HCT116 (cell line): ENCODE results near the gene ZCCHC2. TPM values are rescaled to one million over a fixed set of nuclear protein-coding genes. Genes with fewer than 3 reads are reported as not detected.

ENCODE experiments used
- ATAC-seq: fragments of 200-7000 bp; cut with Tn5 transposase; 2 replicates; pipeline ENCODE4 v1.9.1; 2020; ENCODE audit warnings: mild to moderate bottlenecking, moderate library complexity
- BruUV-seq: library from RNA; stranded (reverse); fragments of 400-500 nt; replicated peaks from 2 replicates; lab custom pipeline; 2021; lab: Mats Ljungman, UMichigan
- CTCF ChIA-PET: fragments of 300-600 bp; sonication (Branson Sonifier 250); formaldehyde crosslinking; loops from one replicate; lab custom pipeline; 2021; ENCODE audit warnings: antibody characterized with exemption; lab: Charles Lee
- POLR2A ChIA-PET: fragments of 300-600, 350-600 bp; sonication (Branson Sonifier 250); formaldehyde crosslinking; loops from one replicate; lab custom pipeline; 2021; ENCODE audit warnings: antibody characterized with exemption; lab: Charles Lee
- RAD21 ChIA-PET, 2 experiments: fragments of 300-600 bp; sonication (Branson Sonifier 250); formaldehyde crosslinking; loops; one replicate each; lab custom pipeline; 2023; ENCODE audit warnings: low total read pairs in 2 of 2; ENCODE audit not compliant: uncharacterized antibody in 2 of 2, unreplicated experiment in 2 of 2, low non-redundant PET in 1 of 2; lab: Charles Lee
- DNase-seq: peaks from one replicate; pipeline ENCODE4 v3.0.0-alpha.2; 2010; ENCODE audit warnings: low read depth, low spot score
- H2AFZ ChIP-seq: fragments of 200-600 bp; shearing (Covaris generic), sonication (generic); 2 replicates; pipeline ENCODE4 v1.6.1; 2017; ENCODE audit warnings: low read depth, mixed run types, mixed read lengths, antibody characterized with exemption, low read length; ENCODE audit not compliant: poor library complexity, severe bottlenecking
- H3K27ac ChIP-seq: 2 replicates; pipeline ENCODE4 v1.5.1; 2012; ENCODE audit warnings: low read depth, low read length
- H3K27me3 ChIP-seq: fragments of 200-600 bp; sonication (generic); 2 replicates; pipeline ENCODE4 v1.6.1; 2016; ENCODE audit warnings: mixed run types, low read length, mixed read lengths; ENCODE audit not compliant: insufficient read depth
- H3K36me3 ChIP-seq, 2 experiments: fragments of 200-500 bp in 1 of 2; fragments of 200-600 bp in 1 of 2; sonication (Bioruptor generic) in 1 of 2; sonication (generic) in 1 of 2; 2 replicates each; pipeline versions ENCODE4 v1.5.1 to v1.6.1; 2014 to 2016; ENCODE audit warnings: low read length in 2 of 2, inconsistent platforms in 1 of 2, mixed read lengths in 1 of 2, mixed run types in 1 of 2; ENCODE audit not compliant: insufficient read depth in 2 of 2, control insufficient read depth in 1 of 2
- H3K4me1 ChIP-seq, 2 experiments: fragments of 200-600 bp in 1 of 2; sonication (generic) in 1 of 2; 2 replicates each; pipeline versions ENCODE4 v1.5.1 to v1.6.1; 2012 to 2017; ENCODE audit warnings: low read length in 2 of 2, inconsistent platforms in 1 of 2, mild to moderate bottlenecking in 1 of 2, mixed read lengths in 1 of 2, mixed run types in 1 of 2, moderate library complexity in 1 of 2; ENCODE audit not compliant: insufficient read depth in 2 of 2, control insufficient read depth in 1 of 2
- H3K4me2 ChIP-seq: fragments of 200-600 bp; sonication (generic); 2 replicates; pipeline ENCODE4 v1.6.1; 2017; ENCODE audit warnings: mixed run types, low read length, mixed read lengths
- H3K4me3 ChIP-seq, 2 experiments: fragments of 200-600 bp in 1 of 2; sonication (generic) in 1 of 2; replicated peaks in 1 of 2; 2 replicates each; pipeline ENCODE4 v1.5.1; 2011 to 2016; ENCODE audit warnings: low read length in 2 of 2, control low read depth in 1 of 2, low read depth in 1 of 2, mild to moderate bottlenecking in 1 of 2, mixed read lengths in 1 of 2, mixed run types in 1 of 2
- H3K79me2 ChIP-seq: fragments of 200-600 bp; sonication (generic); 2 replicates; pipeline ENCODE4 v1.6.1; 2017; ENCODE audit warnings: mild to moderate bottlenecking, mixed run types, low read length, moderate library complexity, mixed read lengths; ENCODE audit not compliant: insufficient read depth
- H3K9ac ChIP-seq: fragments of 200-600 bp; sonication (generic); 2 replicates; pipeline ENCODE4 v1.6.1; 2016; ENCODE audit warnings: low read length, mixed read lengths
- H3K9me2 ChIP-seq: fragments of 200-600 bp; sonication (generic), shearing (Covaris generic); 2 replicates; pipeline ENCODE4 v1.6.1; 2017; ENCODE audit warnings: mixed run types, mild to moderate bottlenecking, moderate library complexity; ENCODE audit not compliant: insufficient read depth
- H3K9me3 ChIP-seq, 2 experiments: fragments of 200-500 bp in 1 of 2; fragments of 200-600 bp in 1 of 2; sonication (Bioruptor generic) in 1 of 2; sonication (generic) in 1 of 2; 2 replicates each; pipeline ENCODE4 v1.6.1; 2014 to 2017; ENCODE audit warnings: low read length in 2 of 2, mixed read lengths in 2 of 2, inconsistent platforms in 1 of 2, low read depth in 1 of 2, mild to moderate bottlenecking in 1 of 2, mixed run types in 1 of 2, moderate library complexity in 1 of 2; ENCODE audit not compliant: control insufficient read depth in 1 of 2, insufficient read depth in 1 of 2
- H4K20me1 ChIP-seq: fragments of 200-600 bp; sonication (generic), shearing (Covaris generic); 2 replicates; pipeline ENCODE4 v1.6.1; 2017; ENCODE audit warnings: mixed run types, mild to moderate bottlenecking, moderate library complexity; ENCODE audit not compliant: insufficient read depth
- ATF3 ChIP-seq: IDR thresholded peaks from 2 replicates; pipeline ENCODE4 v1.6.1; 2012
- CBX3 ChIP-seq: IDR thresholded peaks from 2 replicates; pipeline ENCODE4 v1.6.1; 2012; ENCODE audit warnings: low read depth
- CEBPB ChIP-seq: IDR thresholded peaks from 2 replicates; pipeline ENCODE4 v1.6.1; 2012; ENCODE audit warnings: low read depth
- CTCF ChIP-seq, 3 experiments: fragments of 200-600 bp in 1 of 3; sonication (generic) in 1 of 3; IDR thresholded peaks in 2 of 3; conservative IDR thresholded peaks in 1 of 3; 2 replicates each; pipeline ENCODE4 v1.5.1; 2012 to 2017; ENCODE audit warnings: low read depth in 2 of 3, low read length in 2 of 3, antibody characterized with exemption in 1 of 3, borderline replicate concordance in 1 of 3, control low read depth in 1 of 3, mild to moderate bottlenecking in 1 of 3, mixed read lengths in 1 of 3, mixed run types in 1 of 3, moderate library complexity in 1 of 3; ENCODE audit not compliant: insufficient read depth in 1 of 3
- EGR1 ChIP-seq: IDR thresholded peaks from 2 replicates; pipeline ENCODE4 v1.6.1; 2012; ENCODE audit warnings: low read depth
- EZH2 ChIP-seq: fragments of 200-600 bp; sonication (generic); IDR thresholded peaks from 2 replicates; pipeline ENCODE4 v1.6.1; 2017; ENCODE audit warnings: antibody characterized with exemption, mixed run types
- EZH2phosphoT487 ChIP-seq: fragments of 200-600 bp; IDR thresholded peaks from 2 replicates; pipeline ENCODE4 v1.6.1; 2018; ENCODE audit warnings: antibody characterized with exemption, borderline replicate concordance
- JUND ChIP-seq: IDR thresholded peaks from 2 replicates; pipeline ENCODE4 v1.6.1; 2012
- MAX ChIP-seq: IDR thresholded peaks from 2 replicates; pipeline ENCODE4 v1.6.1; 2012
- POLR2A ChIP-seq: IDR thresholded peaks from 2 replicates; pipeline ENCODE4 v1.7.0; 2011; ENCODE audit warnings: borderline replicate concordance; ENCODE audit not compliant: insufficient read depth, insufficient read length; ENCODE audit errors: extremely low read depth
- RAD21 ChIP-seq: IDR thresholded peaks from 2 replicates; pipeline ENCODE4 v1.6.1; 2012; ENCODE audit warnings: low read depth, mild to moderate bottlenecking
- REST ChIP-seq: IDR thresholded peaks from 2 replicates; pipeline ENCODE4 v1.6.1; 2012; ENCODE audit warnings: low read depth
- SIN3A ChIP-seq: IDR thresholded peaks from 2 replicates; pipeline ENCODE4 v1.6.1; 2012; ENCODE audit warnings: low read depth
- SP1 ChIP-seq: IDR thresholded peaks from 2 replicates; pipeline ENCODE4 v1.6.1; 2012; ENCODE audit warnings: low read depth
- TCF7L2 ChIP-seq: IDR thresholded peaks from 2 replicates; pipeline ENCODE4 v1.7.0; 2011; ENCODE audit warnings: borderline replicate concordance, inconsistent platforms; ENCODE audit not compliant: insufficient read depth, insufficient read length; ENCODE audit errors: extremely low read depth
- YY1 ChIP-seq: IDR thresholded peaks from 2 replicates; pipeline ENCODE4 v1.6.1; 2011; ENCODE audit warnings: low read length, low read depth, moderate library complexity, mild to moderate bottlenecking; ENCODE audit not compliant: insufficient replicate concordance; ENCODE audit errors: extremely low read depth
- ZNF274 ChIP-seq: fragments of 200-500 bp; sonication (Bioruptor generic); IDR thresholded peaks from 2 replicates; pipeline ENCODE4 v1.6.1; 2014; ENCODE audit warnings: mild to moderate bottlenecking, low read depth, low read length, inconsistent platforms
- intact Hi-C: fragments of 100-400 bp; cut with micrococcal nuclease; formaldehyde crosslinking; loops from 2 replicates; pipeline ENCODE4 v1.10.0; 2022
- total RNA-seq: library from RNA; stranded (reverse); gene quantifications from one replicate; pipeline ENCODE4 v1.2.1, GENCODE V29; 2021; ENCODE audit not compliant: unreplicated experiment

Gene ZCCHC2
- total RNA-seq, 1 experiment from 2014 or later: 17.7 TPM

GRCh38 chr18:62625019-62625418 lies 102.2 kb downstream of the ZCCHC2 start:
- Histone ChIP-seq H3K79me2 (no peaks in the 10 kb centered on the region), H2AFZ (no peak overlapping the region), H3K9ac (no peak overlapping the region)
- RAD21 ChIA-PET: interaction anchor here in 1 of 2 experiments (0.5 kb wide), 1 partner anchor 497 kb away, joined by 4 read pairs; no protein-coding TSS in a partner anchor
- POLR2A ChIA-PET: no interaction called here
- no peak for TF ChIP-seq REST
- TF ChIP-seq MAX: no peak
- no peak for TF ChIP-seq TCF7L2
- no peak for TF ChIP-seq YY1
- no peak for TF ChIP-seq ZNF274
- no peak for TF ChIP-seq CTCF (IDR thresholded peaks at IDR 0.05 in 2 of 3, conservative IDR thresholded peaks at IDR 0.05 in 1 of 3; ENCODE audit: borderline replicate concordance in 1 of 3, insufficient read depth in 1 of 3, low read depth in 2 of 3, low read length in 2 of 3)
- no peak for TF ChIP-seq POLR2A
- TF ChIP-seq JUND: no peak
- no peak for TF ChIP-seq EZH2phosphoT487
- no peak for TF ChIP-seq ATF3
- no peak for TF ChIP-seq CEBPB
- no peak for TF ChIP-seq RAD21
- TF ChIP-seq CBX3: no peak
- TF ChIP-seq SIN3A: no peak
- no peak for TF ChIP-seq EZH2
- TF ChIP-seq SP1: no peak
- no peak for TF ChIP-seq EGR1
- TF ChIP-seq, all 23 proteins: peak for 0
- intact Hi-C loops: no loop called here
- DNase-seq: no peak
- H3K27me3 ChIP-seq: no peaks in the 10 kb centered on the region
- no peaks in the 10 kb centered on the region for H3K9me2 ChIP-seq
- H4K20me1 ChIP-seq: no peaks in the 10 kb centered on the region
- H3K9me3 ChIP-seq: no peaks in the 10 kb centered on the region
- no peak overlapping the region for H3K4me2 ChIP-seq
- H3K4me3 ChIP-seq: no peak overlapping the region
- no peaks in the 10 kb centered on the region for H3K36me3 ChIP-seq
- CTCF ChIA-PET: interaction anchor here (0.6 kb wide), 1 partner anchor 14 kb away, joined by 3 read pairs; no protein-coding TSS in a partner anchor
- no peak for ATAC-seq
- BruUV-seq: no TSS peak
- no peak overlapping the region for H3K27ac ChIP-seq
- H3K4me1 ChIP-seq: peaks cover 0 to 6% of the 10 kb centered on the region in 2 experiments; a peak in 3 of 4 replicates
